Hematopoietic multipotent progenitor cell treated with erythropoietin and hydrocortisone succinate and interleukin-3 and kit ligand, for 8 days (in vitro differentiated cells): ENCODE measurements around the gene ST6GALNAC3.
"Not testable (repeated sequence)": the region's sequence is repeated elsewhere in the genome, so short reads cannot be mapped to it uniquely, and the experiment has no call there.

Source experiments
- DNase-seq: peaks from one replicate; pipeline ENCODE4 v3.0.0-alpha.2; 2015

Gene ST6GALNAC3

DNA sequence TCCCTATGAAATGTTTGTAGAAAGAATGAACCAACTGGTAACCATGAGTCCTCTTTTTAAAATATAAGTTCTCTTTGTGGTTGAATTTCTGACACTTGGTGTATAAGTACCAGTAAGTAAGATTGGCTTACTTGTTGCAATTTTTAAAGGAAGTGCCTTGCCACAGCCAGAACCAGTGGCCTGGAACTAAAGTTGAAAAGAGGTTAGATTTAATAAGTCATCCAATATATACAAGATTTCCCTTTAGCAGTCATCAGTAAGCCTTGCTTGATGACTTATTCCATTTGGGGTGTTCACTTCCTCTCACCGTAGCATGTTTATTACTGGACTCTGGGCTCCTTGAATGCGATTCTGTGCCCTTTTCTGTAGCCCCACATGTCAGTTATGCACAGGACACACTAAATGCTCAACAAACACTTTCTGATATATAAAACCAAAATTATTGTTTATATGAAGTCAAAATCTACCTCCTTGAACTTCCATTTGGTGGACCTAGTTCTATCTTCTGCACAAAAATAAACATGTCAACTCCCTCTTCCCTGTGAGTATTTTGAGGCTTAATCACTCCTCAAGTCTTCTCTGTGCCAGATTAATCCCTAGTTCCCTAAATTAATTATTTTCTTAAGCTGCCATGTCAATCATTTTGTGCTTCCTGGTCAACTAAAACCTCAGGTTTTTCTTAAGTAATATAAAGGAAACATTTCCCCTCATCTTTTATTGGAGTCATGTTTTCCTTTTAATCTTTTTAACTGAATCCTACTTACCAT, 218.1 kb downstream of the ST6GALNAC3 start:
- no peak for DNase-seq

DNA sequence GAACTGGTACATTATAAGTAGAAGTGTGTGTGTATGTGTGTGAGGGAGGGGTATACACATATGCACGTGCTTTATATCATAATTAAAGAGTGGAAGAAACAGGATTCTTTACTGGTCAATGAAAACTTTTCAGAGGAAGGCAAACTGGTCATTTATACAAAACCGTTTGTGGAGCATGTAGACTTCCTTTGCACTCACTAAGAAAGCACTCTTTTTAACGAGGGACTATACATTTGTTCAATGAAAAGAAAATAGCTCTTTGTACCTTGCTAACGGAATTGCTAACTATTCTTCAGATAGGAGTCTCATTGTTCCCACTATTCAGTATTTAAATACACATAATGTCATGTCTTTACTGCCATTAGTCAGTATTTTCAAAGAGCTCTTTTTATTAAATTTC, 219.3 kb downstream of the ST6GALNAC3 start:
- no peak for DNase-seq

DNA sequence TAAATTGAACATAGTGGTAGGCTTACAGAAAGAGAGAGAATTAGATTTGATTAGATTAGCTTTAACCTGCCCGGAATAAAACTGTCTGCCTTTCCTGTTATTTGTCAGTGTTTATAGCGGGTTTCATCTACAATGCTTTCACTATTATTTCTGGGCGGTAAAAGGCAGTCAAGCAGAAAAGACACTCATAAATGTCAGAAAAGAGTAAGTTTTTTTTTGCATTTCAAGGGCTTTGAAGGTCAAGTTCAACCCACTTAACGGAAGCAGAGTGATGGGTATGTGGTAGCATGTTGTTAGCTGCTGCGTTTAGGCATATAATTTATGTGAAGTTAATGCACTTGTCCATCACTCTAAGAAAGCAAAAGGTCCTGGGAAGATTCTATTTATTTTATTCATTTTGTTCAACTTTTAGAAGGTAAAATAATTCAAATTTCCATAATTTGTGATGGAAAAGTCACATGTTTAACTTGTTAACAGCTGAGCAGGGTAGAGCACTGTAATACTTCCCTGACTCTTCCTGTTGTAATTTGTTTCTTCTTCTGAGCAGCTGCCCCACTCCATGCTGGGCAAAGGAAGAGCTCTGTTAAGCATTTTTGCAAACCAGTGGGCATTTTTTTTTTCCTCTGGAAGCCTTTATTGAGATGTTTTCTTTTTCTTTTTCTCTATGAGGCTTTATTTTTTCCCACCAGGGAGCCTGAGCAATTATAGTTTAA, 220.1 kb downstream of the ST6GALNAC3 start:
- DNase-seq: no peak

DNA sequence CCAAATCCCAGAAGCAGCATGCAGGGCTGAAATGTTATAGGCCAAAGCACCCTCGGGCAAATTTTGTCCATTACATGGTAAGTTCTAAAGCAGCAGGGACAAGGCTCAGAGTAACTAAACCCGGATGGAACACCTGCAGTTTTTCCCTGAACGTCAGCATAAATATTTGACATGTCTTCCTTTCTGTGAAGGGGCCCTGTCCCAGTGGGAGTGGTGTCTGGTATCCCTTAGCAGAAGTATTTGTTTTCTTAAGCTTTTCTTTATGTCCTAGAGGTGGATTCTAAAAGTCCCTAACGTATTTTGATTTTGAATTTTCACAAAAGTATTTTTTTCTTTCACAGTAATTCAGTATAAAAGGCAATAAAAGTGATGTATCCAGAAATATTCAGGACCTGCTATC, 223.9 kb downstream of the ST6GALNAC3 start:
- no peak for DNase-seq

DNA sequence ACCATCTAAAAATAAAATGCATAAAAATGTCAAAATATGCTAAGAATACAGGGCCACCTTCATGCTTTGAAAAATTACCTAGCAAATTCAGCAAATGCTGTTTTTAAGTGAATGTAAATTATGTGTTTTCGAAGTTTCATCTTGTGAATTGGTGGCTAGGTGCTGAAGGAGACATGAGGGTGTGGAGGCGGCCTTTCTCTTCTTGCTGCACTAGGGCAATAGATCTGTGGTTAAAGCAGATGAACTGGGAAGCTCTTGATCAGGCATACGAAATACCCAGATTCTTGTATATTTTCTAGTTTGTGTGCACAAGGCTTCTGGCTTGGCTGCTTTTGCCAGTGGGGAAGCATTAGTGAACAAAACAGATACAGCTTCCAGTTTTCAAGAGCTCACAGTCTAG, 224.5 kb downstream of the ST6GALNAC3 start:
- no peak for DNase-seq

DNA sequence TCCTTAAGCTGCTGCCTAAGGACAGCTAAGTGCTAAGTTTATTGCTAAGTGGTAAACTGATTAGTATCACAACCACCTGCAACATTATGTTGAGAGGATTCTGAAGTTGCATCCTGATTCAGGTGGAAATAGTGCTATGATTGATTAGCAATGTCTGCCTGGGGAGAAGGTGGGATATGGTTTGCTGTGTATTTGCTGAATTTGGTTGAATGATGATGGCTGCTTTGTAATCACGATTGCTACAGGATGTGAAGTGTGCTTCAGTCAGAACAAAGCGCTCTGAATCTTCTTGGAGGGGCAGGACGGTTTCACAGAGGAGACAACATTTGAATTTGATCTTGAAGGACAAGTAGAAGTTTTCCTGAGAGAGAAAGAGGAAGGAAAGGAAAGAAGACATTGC, 226.0 kb downstream of the ST6GALNAC3 start:
- no peak for DNase-seq

DNA sequence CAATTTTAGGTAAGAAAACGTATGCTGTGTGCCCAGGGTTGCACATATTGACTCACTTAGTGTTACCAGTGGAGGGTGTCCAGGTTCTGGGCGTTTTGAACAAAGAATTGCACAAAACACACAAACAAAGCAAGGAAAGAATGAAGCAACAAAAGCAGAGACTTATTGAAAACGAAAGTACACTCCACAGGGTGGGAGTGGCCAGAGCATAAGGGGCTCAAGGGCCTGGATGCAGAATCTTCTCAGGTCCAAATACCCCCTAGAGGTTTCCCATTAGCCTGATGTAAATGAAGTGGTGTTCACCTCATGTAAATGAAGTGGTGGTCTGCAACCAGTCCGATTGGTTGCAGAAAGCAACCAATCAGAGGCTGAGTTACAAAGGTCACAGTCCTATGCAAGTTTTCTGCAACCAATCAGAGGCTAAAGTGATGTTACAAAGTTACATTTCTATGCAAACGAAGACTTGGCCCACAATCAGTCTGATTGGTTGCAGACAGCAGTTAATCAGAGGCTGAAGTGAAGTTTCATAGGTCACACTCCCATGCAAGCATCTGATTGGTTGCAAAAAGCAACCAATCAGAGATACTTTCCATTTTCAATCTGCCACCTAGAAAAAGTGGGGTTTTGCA, 228.3 kb downstream of the ST6GALNAC3 start:
- no peak for DNase-seq

DNA sequence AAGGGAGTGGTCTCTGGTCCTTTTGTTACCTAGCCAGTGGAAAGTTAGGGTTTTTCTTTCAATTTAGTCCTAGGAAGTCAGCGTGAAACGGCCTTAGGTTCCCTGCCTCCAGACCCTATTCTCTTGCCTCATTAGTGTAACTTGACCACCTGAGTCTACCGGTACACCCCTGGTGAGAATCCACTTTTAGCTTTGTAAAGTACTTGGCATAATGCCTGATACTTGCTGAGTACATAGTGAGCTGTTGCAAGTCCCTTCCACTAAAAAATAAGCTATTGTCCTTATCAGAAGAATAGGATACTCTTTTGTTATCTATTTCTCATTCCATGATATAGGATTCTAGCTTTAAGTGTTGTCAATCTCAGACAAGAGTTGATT, 228.8 kb downstream of the ST6GALNAC3 start:
- no peak for DNase-seq

DNA sequence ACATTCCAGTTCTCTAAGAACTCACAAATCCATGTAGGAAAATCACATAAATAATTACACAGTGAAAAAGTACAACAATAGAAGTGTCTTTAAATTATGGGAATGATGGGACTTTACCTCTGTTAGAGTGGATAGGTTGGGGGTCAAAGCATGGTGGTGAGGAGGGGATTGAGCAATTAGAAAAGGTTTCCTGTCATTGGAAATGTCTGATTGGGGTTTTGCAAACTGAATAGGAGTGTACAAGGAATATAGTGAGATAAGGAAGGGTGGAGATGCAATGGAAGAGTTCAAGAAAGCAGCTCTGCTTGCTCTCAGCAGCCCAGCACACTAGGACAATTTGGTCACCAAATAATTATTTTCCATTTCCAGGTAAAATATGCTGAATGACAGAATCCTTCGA, 238.8 kb downstream of the ST6GALNAC3 start:
- no peak for DNase-seq

DNA sequence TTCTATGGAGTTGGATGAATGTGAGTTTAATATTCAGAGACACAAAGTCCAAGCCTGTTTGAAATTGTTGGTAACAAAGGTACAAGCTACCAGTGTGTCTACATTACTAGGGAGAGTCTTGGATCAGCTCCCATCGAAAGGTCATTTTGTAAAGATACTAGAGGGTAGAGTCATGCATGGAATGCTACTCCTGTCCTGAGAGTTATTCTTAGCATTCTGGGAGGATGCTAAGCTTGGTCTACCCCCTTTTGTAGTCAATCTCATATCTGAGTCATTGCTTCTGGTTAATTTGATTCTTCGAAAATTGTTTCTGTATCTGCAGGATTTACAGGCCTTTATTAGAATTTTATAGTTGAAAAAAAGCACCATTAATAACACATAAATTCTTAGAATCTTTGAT, 240.2 kb downstream of the ST6GALNAC3 start:
- no peak for DNase-seq

DNA sequence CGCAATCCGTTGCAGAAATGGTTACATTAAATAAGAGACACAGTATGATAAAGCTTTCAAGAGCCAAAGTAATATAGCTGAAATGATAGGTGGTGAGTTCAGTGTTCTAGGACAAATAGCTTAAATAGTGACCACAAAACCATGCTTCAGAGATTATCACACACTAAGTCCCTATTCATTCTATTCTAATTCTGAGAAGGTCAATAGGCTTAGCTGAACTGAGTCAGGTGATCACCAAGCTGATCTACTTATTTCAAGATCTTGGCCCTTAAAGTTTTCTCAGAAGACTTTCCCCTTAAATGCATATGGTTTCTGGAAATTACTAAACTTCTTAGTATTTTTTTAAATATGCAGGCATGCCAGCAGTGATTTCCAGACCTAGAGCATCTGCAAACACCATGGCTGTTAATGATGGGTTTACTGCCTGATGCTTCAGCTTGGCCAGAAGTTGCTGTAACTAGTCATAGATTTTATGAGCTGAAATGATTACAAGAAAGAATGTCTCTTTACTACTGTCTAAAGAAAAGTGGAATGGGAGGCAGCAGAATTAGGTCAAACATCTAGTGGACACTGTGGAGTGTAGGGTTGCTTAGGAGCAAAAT, 242.9 kb downstream of the ST6GALNAC3 start:
- DNase-seq: no peak

DNA sequence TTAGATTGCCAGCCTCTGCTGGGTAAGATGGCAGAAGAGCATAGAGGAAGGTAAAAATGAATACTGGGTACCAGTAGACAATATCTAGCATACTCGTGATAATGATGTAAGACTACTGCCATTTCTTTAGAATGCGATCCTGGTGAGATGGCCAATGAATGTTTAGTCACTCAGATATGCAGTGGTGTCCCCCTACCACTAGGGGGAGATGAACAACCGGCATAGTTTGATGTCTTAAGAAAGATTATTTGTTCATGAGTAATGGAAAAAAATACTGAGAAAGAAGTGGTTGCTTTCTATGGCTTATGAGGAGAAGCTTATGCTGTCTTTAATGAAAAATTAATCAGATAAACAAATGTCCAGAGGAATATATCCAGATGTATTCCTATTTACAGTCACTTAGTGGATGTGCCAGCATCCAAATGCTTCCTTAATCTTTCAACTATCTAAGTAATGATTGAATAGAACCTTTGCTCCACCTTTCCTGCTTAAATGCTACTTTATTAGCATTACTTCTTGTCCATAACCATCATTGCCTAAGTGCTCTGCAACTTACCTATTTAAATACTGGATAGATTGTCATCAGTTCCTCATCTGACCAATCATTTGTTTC, 256.6 kb downstream of the ST6GALNAC3 start:
- DNase-seq: peak; percentile 71

DNA sequence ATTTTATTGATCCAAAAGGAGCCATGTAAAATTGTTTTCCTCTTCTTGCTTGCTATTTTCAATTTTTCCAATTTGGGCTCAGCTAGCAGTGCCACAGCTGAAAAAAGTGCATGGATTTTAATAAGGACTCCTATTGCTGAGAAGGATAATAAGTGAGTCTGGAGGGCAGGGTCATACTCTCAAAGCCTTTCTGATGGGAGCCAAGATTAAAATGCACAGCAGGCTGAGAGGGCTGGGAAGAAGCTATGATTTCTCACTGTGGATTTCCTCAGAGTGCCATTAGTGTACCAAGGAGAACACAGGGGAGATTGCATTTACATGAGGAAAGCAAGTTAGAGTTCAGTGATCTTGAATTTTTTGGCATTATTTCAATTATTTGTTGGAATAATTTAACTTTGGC, 261.3 kb downstream of the ST6GALNAC3 start:
- no peak for DNase-seq

DNA sequence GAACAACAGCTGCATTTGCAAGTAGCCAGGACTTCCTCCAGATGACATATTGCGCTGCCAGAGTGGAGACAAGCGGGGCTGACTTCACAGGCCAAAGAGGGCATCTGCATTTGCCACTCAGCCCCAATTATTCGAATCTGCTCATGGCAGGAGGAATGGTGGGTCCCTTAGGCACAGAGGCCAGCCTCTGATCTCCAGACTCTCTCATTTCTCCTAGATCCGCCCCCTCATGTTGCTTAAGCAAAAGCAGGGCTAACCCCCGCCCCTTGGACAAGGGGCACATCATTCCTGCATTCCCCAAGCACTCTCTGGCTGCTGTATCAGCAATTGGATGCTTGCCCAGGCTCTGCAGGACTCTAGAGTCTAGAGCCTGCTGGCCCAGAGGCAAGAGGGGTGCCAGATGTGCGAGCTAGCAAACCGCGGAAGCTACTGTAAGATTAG, 262.4 kb downstream of the ST6GALNAC3 start:
- no peak for DNase-seq

DNA sequence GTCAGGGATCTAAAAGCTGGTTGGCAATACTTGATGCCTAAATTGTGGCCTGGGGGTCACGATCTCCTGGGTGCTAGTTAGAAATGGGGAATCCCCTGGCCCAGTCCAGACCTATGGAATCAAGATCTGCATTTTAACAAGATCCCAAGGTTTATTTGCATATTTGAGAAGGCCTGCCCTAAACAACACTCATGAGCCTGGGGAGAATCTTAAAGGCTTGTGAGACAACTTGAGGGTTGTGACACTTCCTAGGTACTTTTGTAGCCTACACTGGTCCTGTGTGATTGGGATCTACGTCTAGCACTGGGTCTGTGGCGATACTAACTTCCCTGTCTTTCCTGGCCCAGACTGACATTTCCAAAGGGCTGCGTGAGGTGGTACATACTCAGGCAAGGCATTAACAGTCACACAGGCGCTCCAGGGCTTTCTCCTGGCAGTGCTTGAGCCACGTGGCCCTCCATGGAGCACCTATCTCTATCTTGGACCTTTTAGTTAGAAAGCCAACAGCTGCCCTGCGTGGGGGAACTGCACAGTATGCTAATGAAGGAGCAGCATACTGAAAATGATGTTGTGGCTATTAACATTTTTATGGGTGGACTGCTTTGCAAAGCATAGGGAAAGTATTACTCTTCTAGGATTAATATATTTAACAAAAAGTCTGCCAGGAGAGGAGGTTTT, 263.1 kb downstream of the ST6GALNAC3 start:
- no peak for DNase-seq

DNA sequence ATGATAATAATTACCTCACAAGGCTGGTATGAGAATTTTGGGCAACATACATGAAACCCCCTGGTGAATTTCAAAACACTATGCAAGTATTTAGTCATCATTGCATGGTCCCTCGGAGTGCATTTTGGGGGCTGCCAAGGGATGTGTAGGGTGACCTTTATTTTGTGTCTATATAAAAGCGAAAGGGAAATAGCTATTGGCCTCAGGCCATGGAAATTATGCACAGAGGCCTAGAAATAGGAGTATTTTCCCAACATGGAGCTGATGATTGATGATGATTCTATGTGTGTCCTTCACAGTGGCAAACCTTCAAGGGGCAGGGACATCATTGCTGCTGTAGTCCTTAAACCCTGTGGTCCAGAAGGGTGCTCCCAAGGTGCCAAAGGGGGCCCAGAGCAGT, 265.5 kb downstream of the ST6GALNAC3 start:
- DNase-seq: no peak

DNA sequence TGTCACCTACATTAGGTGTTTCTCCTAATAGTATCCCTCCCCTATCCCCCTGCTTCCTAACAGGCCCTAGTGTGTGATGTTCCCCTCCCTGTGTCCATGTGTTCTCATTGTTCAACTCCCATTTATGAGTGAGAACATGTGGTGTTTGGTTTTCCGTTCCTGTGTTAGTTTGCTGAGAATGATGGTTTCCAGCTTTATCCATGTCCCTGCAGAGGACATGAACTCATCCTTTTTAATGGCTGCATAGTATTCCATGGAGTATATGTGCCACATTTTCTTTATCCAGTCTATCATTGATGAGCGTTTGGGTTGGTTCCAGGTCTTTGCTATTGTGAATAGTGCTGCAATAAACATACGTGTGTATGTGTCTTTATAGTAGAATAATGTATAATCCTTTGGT, 267.3 kb downstream of the ST6GALNAC3 start:
- not testable (repeated sequence) for DNase-seq

DNA sequence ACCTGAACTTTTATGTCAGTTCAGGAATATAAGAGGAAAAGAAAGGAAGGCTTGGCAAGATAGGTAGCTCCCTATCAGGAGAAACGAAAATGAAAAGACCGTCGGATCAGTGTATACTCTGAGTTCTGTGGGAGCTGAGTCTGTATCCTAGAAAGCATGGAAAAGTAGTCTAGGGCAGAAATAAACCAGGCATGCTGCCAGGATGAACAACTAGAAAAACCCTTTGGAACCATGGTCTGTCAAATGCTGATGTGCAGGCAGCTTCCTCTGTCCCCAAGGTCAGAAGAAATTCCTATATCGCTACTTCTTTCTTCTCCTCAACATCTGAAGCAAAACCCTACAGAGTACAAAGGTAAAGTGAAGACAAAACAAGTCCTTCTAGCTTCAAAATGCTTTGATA, 268.8 kb downstream of the ST6GALNAC3 start:
- DNase-seq: no peak

DNA sequence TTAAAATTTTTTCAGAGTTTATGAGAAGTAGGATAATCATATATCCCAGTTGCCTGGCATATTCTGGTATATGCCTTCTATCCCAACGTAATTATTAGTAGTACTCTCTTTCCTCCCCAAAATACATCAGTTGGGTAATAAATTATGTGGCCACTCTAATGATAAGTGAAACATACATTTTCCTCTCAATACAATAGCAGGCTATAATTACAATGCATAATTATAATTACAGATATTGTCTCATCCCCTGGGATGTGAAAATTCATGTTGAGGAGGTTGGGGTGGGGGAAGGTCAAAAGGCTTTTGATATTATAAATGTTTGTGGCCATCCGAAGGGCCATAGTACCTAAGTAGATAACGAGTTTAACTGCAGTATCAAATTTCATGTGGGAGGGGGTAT, 277.1 kb downstream of the ST6GALNAC3 start:
- no peak for DNase-seq

DNA sequence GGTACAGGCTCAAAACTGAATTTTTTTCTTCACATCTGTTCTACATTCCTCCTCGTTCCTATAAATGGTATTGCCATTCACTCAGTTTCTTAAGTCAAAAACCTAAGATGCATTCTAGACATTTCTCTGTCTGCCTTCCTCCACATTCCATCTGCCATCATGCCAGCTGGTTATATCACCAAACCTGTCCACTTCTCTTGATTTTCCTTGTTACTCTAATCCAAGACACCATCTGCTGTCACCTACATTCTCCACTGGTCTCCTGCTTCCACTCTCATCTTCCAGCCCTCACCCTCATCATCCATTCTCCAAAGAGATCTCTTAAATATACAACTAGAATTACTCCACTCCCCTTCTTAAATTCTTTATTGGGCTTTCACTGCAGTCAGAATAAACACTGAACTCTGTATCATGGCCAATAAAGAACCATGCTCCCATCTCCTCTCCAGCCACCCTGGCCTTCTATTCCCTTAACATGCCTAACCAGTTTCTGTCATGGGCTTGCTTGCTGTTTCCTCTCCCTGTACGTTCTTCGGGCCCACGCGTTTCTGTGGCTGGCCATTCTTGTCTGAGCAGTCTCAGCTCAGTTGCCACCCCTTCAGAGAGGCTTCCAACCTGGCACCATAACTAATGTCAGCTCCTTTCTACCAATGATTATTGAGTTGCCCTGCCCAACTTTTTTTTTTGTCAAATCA, 278.3 kb downstream of the ST6GALNAC3 start:
- no peak for DNase-seq

DNA sequence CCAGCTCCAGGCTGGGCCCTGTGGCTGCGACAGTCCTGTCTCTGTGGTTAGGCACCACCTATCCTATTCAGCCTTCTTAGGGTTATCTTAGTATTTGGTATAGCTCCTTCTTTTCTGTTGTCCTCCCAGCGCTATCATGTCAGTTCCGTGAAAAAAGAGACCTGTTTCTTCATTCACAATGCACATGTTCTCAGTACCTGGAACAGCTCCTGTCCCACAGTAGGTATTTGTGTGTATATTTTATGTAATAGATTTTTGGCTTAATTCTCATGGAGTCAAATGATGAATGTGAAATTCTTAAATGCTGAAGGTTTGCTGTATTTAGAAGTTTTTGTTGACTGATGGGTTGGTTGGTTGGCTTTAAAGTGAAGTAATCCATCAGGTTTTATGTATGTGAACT, 279.7 kb downstream of the ST6GALNAC3 start:
- no peak for DNase-seq

DNA sequence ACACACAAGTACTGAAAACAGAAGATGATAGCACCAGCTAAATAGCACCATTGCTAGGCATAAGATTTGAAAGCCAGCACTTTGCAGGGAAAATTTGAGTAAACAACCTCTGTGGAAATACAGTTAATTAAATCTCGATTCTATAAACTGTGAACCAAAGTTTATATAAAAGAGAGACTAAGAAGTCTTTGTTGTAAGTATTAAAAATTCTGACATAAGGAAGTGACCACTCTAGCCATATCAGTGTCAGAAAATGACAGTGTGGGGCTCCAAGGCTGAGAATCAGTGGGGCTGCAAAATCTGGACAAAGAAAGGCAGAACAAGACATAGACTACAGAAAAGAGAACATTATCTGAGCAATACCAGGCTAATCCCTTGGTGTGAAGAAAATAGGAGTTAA, 292.2 kb downstream of the ST6GALNAC3 start:
- DNase-seq: no peak
